Measurements from ENCODE around the gene ZNF804B. TPM values are rescaled to one million over a fixed set of nuclear protein-coding genes. Genes with fewer than 3 reads are reported as not detected.

The ZNF804B gene
- total RNA-seq, 2 experiments from 2014 or later: not detected

DNA sequence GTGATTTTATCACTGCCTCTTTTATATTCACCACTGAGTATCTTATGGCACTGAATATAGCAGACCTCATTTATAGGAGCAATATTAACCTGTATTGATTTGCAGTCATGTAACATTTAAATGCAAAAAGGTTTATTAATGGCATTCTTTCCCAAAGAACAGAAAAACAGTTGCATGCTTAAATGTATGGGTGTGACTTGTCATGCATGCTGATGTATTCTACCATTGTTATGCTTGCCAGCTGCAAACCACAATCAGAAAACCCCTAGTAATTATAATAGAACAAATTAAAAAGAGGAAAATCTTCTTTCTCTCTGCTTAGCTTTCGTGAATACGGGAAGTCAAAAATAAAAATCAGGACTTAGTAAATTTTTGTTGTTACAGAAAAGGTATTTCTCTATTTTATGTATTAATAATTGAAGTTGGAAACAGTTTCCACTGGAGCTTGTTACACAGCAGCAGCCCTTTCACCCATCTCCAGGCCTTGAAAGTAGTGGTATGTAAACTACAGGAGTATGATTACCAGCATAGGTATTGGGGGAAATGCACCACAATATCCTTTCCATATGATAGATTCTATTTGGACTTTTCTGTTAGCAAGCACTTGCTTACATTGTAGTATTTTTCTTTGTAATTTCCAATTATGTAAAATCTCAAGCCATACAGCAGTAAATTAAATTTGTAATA lies 183.5 kb downstream of the ZNF804B start:
- no peaks in the 10 kb centered on the region for H3K27me3 Mint-ChIP-seq
- DNase-seq: no peak
- POLR2A ChIA-PET: no interaction called here
- H3K4me3 Mint-ChIP-seq: no peak overlapping the region
- H3K36me3 Mint-ChIP-seq (ENCODE audit: low read depth): no peaks in the 10 kb centered on the region
- H3K27ac Mint-ChIP-seq: no peak overlapping the region
- H3K4me1 Mint-ChIP-seq: no peaks in the 10 kb centered on the region
- H3K9me3 Mint-ChIP-seq: peaks cover 4% of the 10 kb centered on the region
- CTCF ChIA-PET: no interaction called here

DNA sequence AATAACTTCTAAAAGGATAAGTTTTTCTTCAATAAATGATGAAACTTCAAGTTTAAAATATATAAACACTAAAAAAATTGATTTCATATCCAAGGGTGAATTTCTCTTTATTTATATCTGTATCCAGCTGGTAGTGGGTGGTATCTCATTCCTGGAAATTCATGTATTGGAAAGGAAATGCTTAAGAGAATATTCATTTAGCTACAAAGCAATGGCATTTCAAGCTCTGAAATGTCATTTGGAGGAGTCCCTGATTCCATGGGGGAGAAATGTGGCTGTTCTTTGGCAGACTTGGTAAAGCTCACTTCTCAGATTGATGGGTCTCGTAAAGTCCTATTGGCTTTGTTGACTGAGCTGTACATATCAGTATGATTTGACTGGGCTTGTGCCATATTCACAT lies 192.3 kb downstream of the ZNF804B start:
- H3K36me3 Mint-ChIP-seq (ENCODE audit: low read depth): no peaks in the 10 kb centered on the region
- H3K27ac Mint-ChIP-seq: no peak overlapping the region
- H3K27me3 Mint-ChIP-seq: no peaks in the 10 kb centered on the region
- ChIA-PET CTCF (no interaction called here), POLR2A (no interaction called here)
- H3K9me3 Mint-ChIP-seq: peaks cover under 1% of the 10 kb centered on the region
- no peak for DNase-seq
- no peaks in the 10 kb centered on the region for H3K4me1 Mint-ChIP-seq
- no peak overlapping the region for H3K4me3 Mint-ChIP-seq

DNA sequence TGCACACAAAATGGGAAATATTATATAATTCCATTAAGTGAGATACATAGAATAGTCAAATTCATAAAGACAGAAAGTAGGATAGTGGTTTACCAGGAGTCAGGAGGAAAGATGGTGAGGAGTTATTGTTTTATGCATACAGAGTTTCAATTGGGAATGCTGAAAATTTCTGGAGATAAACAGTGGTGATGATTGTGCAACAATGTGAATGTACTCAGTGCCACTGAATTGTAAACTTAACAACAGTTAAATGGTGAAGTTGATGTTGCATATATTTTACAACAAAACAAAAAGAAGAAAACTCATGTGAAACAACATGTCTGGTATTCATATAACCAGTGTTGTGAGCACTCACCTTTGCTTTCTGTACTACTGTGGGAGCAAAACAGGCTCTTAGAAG lies 204.9 kb downstream of the ZNF804B start:
- ChIA-PET POLR2A (no interaction called here), CTCF (no interaction called here)
- H3K27me3 Mint-ChIP-seq: no peaks in the 10 kb centered on the region
- no peaks in the 10 kb centered on the region for H3K36me3 Mint-ChIP-seq (ENCODE audit: low read depth)
- H3K9me3 Mint-ChIP-seq: no peaks in the 10 kb centered on the region
- H3K27ac Mint-ChIP-seq: no peak overlapping the region
- H3K4me1 Mint-ChIP-seq: no peaks in the 10 kb centered on the region
- no peak overlapping the region for H3K4me3 Mint-ChIP-seq
- DNase-seq: no peak

DNA sequence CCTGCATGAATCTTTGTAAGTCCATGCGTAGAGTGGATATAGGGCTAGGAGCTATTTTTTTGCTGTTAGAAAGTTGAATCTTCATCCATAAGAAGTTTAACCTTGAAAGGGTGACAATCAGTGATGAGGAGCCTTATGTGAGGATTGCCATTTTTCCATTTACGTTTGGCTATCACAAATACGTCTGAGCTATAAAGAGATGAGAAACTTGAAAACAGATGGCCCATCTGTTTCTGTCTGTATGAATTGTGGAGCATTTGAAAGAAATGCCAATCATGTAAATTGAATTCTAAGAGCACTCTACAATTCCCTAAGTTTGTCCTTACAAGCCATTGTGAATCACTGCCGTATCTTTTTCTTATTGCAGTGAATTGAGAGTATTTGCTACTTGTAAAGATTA lies 205.9 kb downstream of the ZNF804B start:
- CTCF ChIA-PET: no interaction called here
- H3K27me3 Mint-ChIP-seq: no peaks in the 10 kb centered on the region
- no peak for DNase-seq
- no peaks in the 10 kb centered on the region for H3K9me3 Mint-ChIP-seq
- no peaks in the 10 kb centered on the region for H3K36me3 Mint-ChIP-seq (ENCODE audit: low read depth)
- H3K4me3 Mint-ChIP-seq: no peak overlapping the region
- H3K27ac Mint-ChIP-seq: no peak overlapping the region
- H3K4me1 Mint-ChIP-seq: no peaks in the 10 kb centered on the region
- POLR2A ChIA-PET: no interaction called here

DNA sequence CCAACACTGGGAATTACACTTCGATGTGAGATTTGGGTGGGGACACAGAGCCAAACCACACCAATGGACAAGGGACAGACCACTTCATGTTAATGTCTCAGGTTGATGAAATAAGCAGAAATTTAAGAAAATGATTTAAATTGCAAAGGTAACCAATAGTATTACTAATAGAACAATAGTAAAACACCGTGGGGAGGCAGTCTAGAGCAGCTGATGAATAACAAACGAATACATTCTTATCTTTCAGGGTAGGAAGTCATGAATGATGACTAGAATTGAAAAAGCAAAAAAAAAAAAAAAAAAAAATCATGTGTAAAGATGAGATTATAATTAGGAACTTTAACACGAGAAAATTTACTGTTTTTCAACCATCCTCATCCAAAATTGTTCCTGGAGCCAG lies 207.9 kb downstream of the ZNF804B start:
- no peaks in the 10 kb centered on the region for H3K9me3 Mint-ChIP-seq
- H3K4me3 Mint-ChIP-seq: no peak overlapping the region
- POLR2A ChIA-PET: no interaction called here
- CTCF ChIA-PET: no interaction called here
- no peak overlapping the region for H3K27ac Mint-ChIP-seq
- H3K36me3 Mint-ChIP-seq (ENCODE audit: low read depth): no peaks in the 10 kb centered on the region
- no peak for DNase-seq
- H3K27me3 Mint-ChIP-seq: no peaks in the 10 kb centered on the region
- no peaks in the 10 kb centered on the region for H3K4me1 Mint-ChIP-seq

DNA sequence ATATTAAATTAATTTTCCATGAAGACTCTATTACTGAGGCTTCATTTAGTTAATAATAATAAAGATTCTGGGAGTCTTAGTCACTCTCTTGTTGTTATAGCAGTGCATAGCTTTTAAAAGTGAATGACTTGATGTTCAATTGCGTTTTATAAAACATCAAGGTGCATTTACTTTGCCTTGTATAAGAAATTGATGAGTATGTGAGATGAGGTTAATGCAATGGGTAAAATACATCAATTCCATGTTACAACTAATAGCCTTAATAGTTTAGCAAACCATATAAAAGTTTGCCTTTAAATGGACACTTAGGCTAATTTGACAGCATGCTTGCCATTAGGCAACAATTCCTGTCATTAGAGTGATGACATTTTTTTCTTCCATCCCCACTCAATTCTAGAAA lies 209.7 kb downstream of the ZNF804B start:
- Mint-ChIP-seq H3K27me3 (no peaks in the 10 kb centered on the region), H3K27ac (no peak overlapping the region), H3K36me3 (ENCODE audit: low read depth) (no peaks in the 10 kb centered on the region), H3K9me3 (no peaks in the 10 kb centered on the region), H3K4me1 (no peaks in the 10 kb centered on the region), H3K4me3 (no peak overlapping the region)
- no peak for DNase-seq
- CTCF ChIA-PET: no interaction called here
- POLR2A ChIA-PET: no interaction called here

DNA sequence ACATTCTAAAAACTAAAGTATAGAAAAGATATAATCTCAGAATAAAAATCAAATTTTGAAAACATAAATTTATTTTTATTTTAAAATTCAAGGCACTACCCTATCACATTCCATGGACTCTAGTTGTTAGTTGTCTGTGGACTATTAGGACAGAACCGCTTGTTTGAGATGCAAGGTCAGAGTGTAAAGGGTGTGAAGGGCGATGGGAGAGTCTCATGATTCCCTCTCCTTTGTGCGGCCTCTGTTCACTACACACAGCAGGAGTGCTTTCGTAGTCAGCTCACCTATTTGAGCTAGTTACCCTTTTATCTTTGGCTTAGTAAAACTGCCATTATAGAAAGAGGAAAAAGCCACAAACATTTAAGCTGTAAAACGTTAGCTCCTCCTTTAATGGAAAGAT lies 225.8 kb downstream of the ZNF804B start:
- Mint-ChIP-seq H3K4me1 (no peaks in the 10 kb centered on the region), H3K4me3 (no peak overlapping the region), H3K27me3 (peaks cover 3% of the 10 kb centered on the region), H3K9me3 (no peaks in the 10 kb centered on the region), H3K36me3 (ENCODE audit: low read depth) (no peaks in the 10 kb centered on the region), H3K27ac (no peak overlapping the region)
- ChIA-PET CTCF (no interaction called here), POLR2A (no interaction called here)
- DNase-seq: no peak

DNA sequence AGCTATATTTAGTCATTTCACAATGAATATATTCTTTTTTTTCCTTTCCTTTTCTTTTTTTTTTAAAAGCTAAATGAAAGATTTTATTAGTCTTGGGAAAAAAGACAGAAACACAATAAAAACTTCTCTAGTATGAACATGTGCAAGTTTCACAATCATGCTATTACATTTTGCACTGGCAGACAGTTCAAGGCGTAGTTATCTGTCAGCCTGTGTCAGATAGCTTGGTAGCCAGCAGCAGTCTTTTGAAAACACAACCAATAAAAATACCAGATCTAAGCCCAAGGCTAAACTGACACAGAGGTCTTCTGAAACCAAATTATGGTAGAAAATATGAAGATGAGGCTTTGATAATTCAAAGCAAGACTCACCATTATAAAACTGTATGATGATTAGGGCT lies 241.8 kb downstream of the ZNF804B start:
- Mint-ChIP-seq H3K27ac (no peak overlapping the region), H3K4me1 (peaks cover 18% of the 10 kb centered on the region), H3K9me3 (no peaks in the 10 kb centered on the region), H3K27me3 (peaks cover 20% of the 10 kb centered on the region), H3K36me3 (ENCODE audit: low read depth) (no peaks in the 10 kb centered on the region), H3K4me3 (no peak overlapping the region)
- ChIA-PET POLR2A (no interaction called here), CTCF (no interaction called here)
- no peak for DNase-seq

DNA sequence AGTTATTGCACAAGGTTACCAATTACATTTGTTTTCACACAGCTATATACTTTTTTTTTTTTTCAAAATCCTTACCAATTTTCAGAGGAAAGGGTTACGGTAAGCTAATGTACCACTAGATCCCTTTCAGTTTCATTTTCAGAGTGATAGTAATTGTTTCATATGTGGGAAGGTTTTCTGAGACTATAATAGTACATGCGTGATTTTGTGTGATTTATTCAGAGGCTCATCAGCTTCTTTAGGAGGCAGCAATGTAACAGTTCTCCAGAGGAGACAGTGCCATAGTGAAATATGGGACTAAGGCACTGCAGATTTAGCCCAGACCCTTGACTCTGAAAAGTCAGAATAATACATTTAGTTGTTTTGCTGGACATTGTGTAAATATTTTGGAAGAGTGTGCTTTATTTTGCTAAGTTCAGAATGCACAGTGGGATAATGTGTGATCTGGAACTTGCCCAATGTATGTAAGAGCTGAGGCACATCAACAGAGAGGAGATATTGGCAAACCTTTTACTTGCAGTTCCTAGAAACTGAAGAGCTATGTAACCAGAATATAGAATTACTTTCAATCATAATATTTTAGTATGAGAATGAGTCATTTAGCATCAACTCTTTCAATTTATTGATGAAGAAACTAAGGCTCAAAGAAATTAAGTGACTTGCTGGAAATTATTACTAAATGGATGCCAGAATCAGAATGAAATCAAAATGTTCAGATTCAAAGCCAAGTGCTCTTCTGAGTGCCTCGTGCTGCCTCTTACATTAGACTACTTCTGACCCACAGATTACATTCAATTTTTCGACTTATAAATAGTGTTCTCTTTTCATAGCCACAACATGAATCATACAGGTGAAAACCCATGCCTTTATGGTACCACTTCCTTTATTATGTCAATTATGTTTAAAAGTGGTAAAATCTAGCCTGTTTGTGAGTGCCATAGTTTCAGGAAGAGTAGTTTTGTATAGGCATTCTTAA lies 243.8 kb downstream of the ZNF804B start:
- Mint-ChIP-seq H3K4me1 (peaks cover 18% of the 10 kb centered on the region), H3K9me3 (no peaks in the 10 kb centered on the region), H3K27me3 (peaks cover 9% of the 10 kb centered on the region), H3K4me3 (peak overlapping the region; percentile 73), H3K27ac (peak overlapping the region; percentile 82), H3K36me3 (ENCODE audit: low read depth) (no peaks in the 10 kb centered on the region)
- POLR2A ChIA-PET: no interaction called here
- DNase-seq: no peak
- CTCF ChIA-PET: no interaction called here

DNA sequence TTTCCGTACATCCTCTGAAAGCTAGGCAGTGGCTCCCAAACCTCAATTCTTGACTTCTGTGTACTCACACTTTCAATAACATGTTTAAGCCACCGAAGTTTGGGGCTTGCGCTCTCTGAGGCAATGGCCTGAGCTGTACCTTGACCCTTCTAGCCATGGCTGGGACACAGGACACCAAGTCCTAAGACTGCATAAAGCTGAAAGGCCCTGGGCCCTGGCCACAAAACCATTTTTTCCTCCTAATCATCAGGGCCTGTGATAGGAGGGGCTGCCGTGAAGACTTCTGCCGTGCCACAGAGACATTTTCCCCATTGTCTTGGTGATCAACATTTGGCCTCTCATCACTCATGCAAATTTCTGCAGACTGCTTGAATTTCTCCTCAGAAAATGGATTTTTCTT lies 252.5 kb downstream of the ZNF804B start:
- H3K27ac Mint-ChIP-seq: no peak overlapping the region
- H3K27me3 Mint-ChIP-seq: no peaks in the 10 kb centered on the region
- ChIA-PET CTCF (no interaction called here), POLR2A (no interaction called here)
- H3K4me3 Mint-ChIP-seq: no peak overlapping the region
- no peak for DNase-seq
- H3K36me3 Mint-ChIP-seq (ENCODE audit: low read depth): no peaks in the 10 kb centered on the region
- H3K9me3 Mint-ChIP-seq: no peaks in the 10 kb centered on the region
- H3K4me1 Mint-ChIP-seq: no peaks in the 10 kb centered on the region

DNA sequence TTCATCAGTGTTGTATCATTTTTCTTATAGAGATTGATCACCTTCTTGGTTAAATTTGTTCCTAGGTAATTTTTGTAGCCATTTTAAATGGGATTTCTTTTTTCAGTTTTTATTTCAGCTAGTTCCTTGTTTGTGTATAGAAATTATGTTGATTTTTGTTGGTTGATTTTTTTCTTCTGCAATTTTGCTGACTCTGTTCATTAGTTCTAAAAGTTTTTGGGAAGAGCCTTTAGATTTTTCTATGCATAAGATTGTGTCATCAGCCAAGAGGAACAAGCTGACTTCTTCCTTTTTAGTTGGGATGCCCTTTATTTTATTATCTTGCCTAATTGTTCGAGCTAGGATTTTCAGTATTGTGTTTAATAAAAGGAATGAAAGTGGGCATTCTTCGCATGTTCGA lies 258.2 kb downstream of the ZNF804B start:
- CTCF ChIA-PET: no interaction called here
- Mint-ChIP-seq H3K9me3 (no peaks in the 10 kb centered on the region), H3K4me3 (no peak overlapping the region), H3K4me1 (no peaks in the 10 kb centered on the region), H3K36me3 (ENCODE audit: low read depth) (no peaks in the 10 kb centered on the region), H3K27me3 (no peaks in the 10 kb centered on the region), H3K27ac (no peak overlapping the region)
- no peak for DNase-seq
- POLR2A ChIA-PET: no interaction called here

DNA sequence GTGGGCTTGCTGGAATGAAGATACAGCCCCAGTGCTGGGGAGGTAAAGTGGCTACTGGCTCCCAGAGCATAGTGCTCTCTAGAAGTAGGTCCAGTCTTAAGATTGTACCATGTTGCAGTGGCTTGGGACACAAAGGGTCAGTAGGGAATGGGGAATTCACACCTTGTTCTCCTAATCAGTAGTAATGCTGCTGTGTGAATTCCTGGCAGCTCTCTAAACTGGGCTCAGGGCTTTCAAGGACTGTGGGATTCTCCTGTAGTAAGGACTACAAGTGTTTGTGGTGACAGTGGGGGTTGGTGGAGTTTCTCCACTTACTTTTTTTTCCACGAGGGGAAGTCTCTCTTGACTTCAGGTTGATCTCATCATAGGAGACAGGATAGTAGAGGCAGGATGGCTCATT lies 262.2 kb downstream of the ZNF804B start:
- no peaks in the 10 kb centered on the region for H3K4me1 Mint-ChIP-seq
- H3K36me3 Mint-ChIP-seq (ENCODE audit: low read depth): no peaks in the 10 kb centered on the region
- no peak for DNase-seq
- H3K27ac Mint-ChIP-seq: no peak overlapping the region
- no peaks in the 10 kb centered on the region for H3K9me3 Mint-ChIP-seq
- POLR2A ChIA-PET: no interaction called here
- no peak overlapping the region for H3K4me3 Mint-ChIP-seq
- H3K27me3 Mint-ChIP-seq: no peaks in the 10 kb centered on the region
- CTCF ChIA-PET: no interaction called here

DNA sequence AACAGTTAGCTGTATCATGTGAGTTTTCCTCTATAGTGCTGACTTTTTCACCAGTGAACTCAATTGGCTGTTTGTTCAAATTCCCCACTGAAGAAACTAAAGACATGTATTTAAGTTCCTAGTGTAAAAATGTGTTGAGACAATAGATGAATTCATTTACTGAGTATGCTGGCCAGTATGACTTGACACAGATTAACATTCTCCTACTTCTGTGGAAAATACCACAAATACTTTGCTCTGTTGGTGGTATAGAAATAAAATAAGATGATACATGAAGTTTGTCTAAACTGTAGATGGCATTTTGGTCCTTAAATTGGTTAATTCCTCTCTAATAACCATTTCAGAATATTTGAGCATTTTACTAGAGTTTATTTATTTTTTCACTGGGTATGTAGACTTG lies 263.7 kb downstream of the ZNF804B start:
- POLR2A ChIA-PET: no interaction called here

DNA sequence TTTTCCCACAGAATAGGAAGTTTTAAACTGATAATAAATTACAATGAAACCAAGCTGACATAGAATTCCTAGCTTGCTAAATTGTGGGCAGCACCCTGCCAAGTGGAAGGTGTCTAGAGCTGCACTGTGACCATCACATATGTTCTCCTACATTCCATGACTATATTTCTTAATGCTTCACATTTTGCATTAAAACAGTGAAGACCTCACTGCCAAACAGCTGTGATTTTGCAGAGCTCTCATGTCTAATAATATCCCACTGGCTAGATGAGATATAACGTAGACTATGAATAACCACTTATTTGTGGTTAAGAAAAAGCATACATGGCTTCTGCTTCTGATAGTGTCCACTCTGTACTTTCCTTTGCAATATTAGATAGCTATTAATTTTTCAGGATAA lies 264.4 kb downstream of the ZNF804B start:
- H3K4me1 Mint-ChIP-seq: no peaks in the 10 kb centered on the region
- ChIA-PET CTCF (no interaction called here), POLR2A (no interaction called here)
- no peaks in the 10 kb centered on the region for H3K27me3 Mint-ChIP-seq
- H3K27ac Mint-ChIP-seq: no peak overlapping the region
- H3K36me3 Mint-ChIP-seq (ENCODE audit: low read depth): no peaks in the 10 kb centered on the region
- H3K9me3 Mint-ChIP-seq: no peaks in the 10 kb centered on the region
- no peak for DNase-seq
- no peak overlapping the region for H3K4me3 Mint-ChIP-seq

More for the DNA sequence above, 263.7 kb downstream of the ZNF804B start:
- Mint-ChIP-seq H3K36me3 (ENCODE audit: low read depth) (no peaks in the 10 kb centered on the region), H3K27ac (no peak overlapping the region), H3K4me1 (no peaks in the 10 kb centered on the region), H3K27me3 (no peaks in the 10 kb centered on the region), H3K9me3 (no peaks in the 10 kb centered on the region), H3K4me3 (no peak overlapping the region)
- CTCF ChIA-PET: no interaction called here
- DNase-seq: no peak
